Measurements from ENCODE around the gene CLEC2B. TPM values are rescaled to one million over a fixed set of nuclear protein-coding genes. Genes with fewer than 3 reads are reported as not detected.

CLEC2B gene
- total RNA-seq, 1 donor, result 11.6 TPM

- H3K9me3 ChIP-seq (ENCODE audit: low read depth, low read length), result no peaks in the 10 kb centered on the region
- no peaks in the 10 kb centered on the region for H3K79me2 ChIP-seq (ENCODE audit: insufficient read depth, low read length)
- H4K20me1 ChIP-seq (ENCODE audit: insufficient read depth, low read length), result no peaks in the 10 kb centered on the region
- no peaks in the 10 kb centered on the region for H3K36me3 ChIP-seq (ENCODE audit: insufficient read depth, low read length)
- no peak for DNase-seq (ENCODE audit: insufficient read length, low spot score, missing footprints)
- no peak within 1 kb of the TSS for H3K27ac ChIP-seq (ENCODE audit: low read depth, low read length)
- peaks cover 2% of the 10 kb centered on the region for H3K27me3 ChIP-seq (ENCODE audit: insufficient read depth, low read length)
- no peak within 1 kb of the TSS for H3K4me3 ChIP-seq (ENCODE audit: insufficient read depth, low read length)
- TF ChIP-seq CTCF (IDR thresholded peaks at IDR 0.05; ENCODE audit: extremely low read depth, low read depth, low read length), result no peak
- no peaks in the 10 kb centered on the region for H3K4me1 ChIP-seq (ENCODE audit: insufficient read depth, low read length)
- no peak within 1 kb of the TSS for H2AFZ ChIP-seq (ENCODE audit: low read length)
- no peak within 1 kb of the TSS for H3K4me2 ChIP-seq (ENCODE audit: insufficient read depth, low read length)
These were observed 41.8 kb downstream of the CLEC2B start, which contains the start of gene KLRF1 for GRCh38 chr12:9827209-9827888. TSS of gene KLRF1 (plus strand) at chr12:9827481. CDS start at chr12:9827545, 64 bp downstream.

- Histone ChIP-seq H3K4me2 (ENCODE audit: insufficient read depth, low read length) (no peak overlapping the region), H3K27me3 (ENCODE audit: insufficient read depth, low read length) (no peaks in the 10 kb centered on the region), H3K79me2 (ENCODE audit: insufficient read depth, low read length) (no peaks in the 10 kb centered on the region), H3K4me1 (ENCODE audit: insufficient read depth, low read length) (no peaks in the 10 kb centered on the region), H4K20me1 (ENCODE audit: insufficient read depth, low read length) (no peaks in the 10 kb centered on the region), H3K27ac (ENCODE audit: low read depth, low read length) (no peak overlapping the region), H3K4me3 (ENCODE audit: insufficient read depth, low read length) (no peak overlapping the region), H3K36me3 (ENCODE audit: insufficient read depth, low read length) (no peaks in the 10 kb centered on the region), H3K9me3 (ENCODE audit: low read depth, low read length) (no peaks in the 10 kb centered on the region), H2AFZ (ENCODE audit: low read length) (no peak overlapping the region)
- TF ChIP-seq CTCF (IDR thresholded peaks at IDR 0.05; ENCODE audit: extremely low read depth, low read depth, low read length), result no peak
- DNase-seq (ENCODE audit: insufficient read length, low spot score, missing footprints), result no peak
These were observed 48.7 kb downstream of the CLEC2B start for GRCh38 chr12:9820281-9820930.

- no peak overlapping the region for H3K27ac ChIP-seq (ENCODE audit: low read depth, low read length)
- H3K36me3 ChIP-seq (ENCODE audit: insufficient read depth, low read length), result no peaks in the 10 kb centered on the region
- peak; percentile 91 for DNase-seq (ENCODE audit: insufficient read length, low spot score, missing footprints)
- no peaks in the 10 kb centered on the region for H3K79me2 ChIP-seq (ENCODE audit: insufficient read depth, low read length)
- no peaks in the 10 kb centered on the region for H3K9me3 ChIP-seq (ENCODE audit: low read depth, low read length)
- no peak overlapping the region for H3K4me3 ChIP-seq (ENCODE audit: insufficient read depth, low read length)
- H4K20me1 ChIP-seq (ENCODE audit: insufficient read depth, low read length), result no peaks in the 10 kb centered on the region
- peak; percentile 63 for TF ChIP-seq CTCF (IDR thresholded peaks at IDR 0.05; ENCODE audit: extremely low read depth, low read depth, low read length)
- peak overlapping the region; percentile 45 for H3K4me2 ChIP-seq (ENCODE audit: insufficient read depth, low read length)
- peak overlapping the region; percentile 68 for H2AFZ ChIP-seq (ENCODE audit: low read length)
- no peaks in the 10 kb centered on the region for H3K4me1 ChIP-seq (ENCODE audit: insufficient read depth, low read length)
- peaks cover 4% of the 10 kb centered on the region for H3K27me3 ChIP-seq (ENCODE audit: insufficient read depth, low read length)
These were observed 55.0 kb downstream of the CLEC2B start for GRCh38 chr12:9813821-9814798.

All from osteoblast (primary cell).